ENCODE data around the gene C6orf136.

DNA sequence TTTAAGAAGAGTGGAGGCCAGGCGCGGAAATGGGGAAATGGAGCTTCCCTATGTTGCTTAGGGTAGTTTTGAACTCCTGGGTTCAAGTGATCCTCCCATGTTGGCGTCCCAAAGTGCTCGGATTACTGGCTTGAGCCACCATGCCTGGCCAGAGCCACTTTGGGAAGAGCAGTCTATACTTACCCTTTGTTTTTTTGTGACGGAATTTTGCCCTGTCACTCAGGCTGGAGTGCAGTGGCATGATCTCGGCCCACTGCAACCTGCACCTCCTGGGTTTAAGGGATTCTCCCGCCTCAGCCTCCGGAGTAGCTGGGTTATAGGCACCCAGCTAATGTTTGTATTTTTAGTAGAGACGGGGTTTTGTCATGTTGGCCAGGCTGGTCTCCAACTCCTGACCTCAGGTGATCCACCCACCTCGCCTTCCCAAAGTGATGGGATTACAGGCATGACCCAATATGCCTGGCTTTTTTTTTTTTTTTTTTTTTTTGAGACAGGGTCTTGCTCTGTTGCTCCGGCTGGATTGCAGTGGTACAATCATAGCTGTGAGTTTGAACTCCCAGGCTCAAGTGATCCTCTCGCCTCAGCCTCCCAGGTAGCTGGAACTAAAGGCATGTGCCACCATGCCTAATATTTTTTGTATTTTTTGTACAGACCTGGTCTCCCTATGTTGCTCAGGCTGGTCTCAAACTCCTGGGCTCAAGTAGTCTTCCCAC is 47.9 kb upstream of the C6orf136 start:
- TF ChIP-seq, protein P1, sequence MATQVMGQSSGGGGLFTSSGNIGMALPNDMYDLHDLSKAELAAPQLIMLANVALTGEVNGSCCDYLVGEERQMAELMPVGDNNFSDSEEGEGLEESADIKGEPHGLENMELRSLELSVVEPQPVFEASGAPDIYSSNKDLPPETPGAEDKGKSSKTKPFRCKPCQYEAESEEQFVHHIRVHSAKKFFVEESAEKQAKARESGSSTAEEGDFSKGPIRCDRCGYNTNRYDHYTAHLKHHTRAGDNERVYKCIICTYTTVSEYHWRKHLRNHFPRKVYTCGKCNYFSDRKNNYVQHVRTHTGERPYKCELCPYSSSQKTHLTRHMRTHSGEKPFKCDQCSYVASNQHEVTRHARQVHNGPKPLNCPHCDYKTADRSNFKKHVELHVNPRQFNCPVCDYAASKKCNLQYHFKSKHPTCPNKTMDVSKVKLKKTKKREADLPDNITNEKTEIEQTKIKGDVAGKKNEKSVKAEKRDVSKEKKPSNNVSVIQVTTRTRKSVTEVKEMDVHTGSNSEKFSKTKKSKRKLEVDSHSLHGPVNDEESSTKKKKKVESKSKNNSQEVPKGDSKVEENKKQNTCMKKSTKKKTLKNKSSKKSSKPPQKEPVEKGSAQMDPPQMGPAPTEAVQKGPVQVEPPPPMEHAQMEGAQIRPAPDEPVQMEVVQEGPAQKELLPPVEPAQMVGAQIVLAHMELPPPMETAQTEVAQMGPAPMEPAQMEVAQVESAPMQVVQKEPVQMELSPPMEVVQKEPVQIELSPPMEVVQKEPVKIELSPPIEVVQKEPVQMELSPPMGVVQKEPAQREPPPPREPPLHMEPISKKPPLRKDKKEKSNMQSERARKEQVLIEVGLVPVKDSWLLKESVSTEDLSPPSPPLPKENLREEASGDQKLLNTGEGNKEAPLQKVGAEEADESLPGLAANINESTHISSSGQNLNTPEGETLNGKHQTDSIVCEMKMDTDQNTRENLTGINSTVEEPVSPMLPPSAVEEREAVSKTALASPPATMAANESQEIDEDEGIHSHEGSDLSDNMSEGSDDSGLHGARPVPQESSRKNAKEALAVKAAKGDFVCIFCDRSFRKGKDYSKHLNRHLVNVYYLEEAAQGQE (IDR thresholded peaks at IDR 0.05) = no peak
- TF ChIP-seq, protein P2, sequence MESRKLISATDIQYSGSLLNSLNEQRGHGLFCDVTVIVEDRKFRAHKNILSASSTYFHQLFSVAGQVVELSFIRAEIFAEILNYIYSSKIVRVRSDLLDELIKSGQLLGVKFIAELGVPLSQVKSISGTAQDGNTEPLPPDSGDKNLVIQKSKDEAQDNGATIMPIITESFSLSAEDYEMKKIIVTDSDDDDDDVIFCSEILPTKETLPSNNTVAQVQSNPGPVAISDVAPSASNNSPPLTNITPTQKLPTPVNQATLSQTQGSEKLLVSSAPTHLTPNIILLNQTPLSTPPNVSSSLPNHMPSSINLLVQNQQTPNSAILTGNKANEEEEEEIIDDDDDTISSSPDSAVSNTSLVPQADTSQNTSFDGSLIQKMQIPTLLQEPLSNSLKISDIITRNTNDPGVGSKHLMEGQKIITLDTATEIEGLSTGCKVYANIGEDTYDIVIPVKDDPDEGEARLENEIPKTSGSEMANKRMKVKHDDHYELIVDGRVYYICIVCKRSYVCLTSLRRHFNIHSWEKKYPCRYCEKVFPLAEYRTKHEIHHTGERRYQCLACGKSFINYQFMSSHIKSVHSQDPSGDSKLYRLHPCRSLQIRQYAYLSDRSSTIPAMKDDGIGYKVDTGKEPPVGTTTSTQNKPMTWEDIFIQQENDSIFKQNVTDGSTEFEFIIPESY (IDR thresholded peaks at IDR 0.05) = no peak
- TF ChIP-seq, protein P3, sequence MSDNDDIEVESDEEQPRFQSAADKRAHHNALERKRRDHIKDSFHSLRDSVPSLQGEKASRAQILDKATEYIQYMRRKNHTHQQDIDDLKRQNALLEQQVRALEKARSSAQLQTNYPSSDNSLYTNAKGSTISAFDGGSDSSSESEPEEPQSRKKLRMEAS (IDR thresholded peaks at IDR 0.05) = no peak
- TF ChIP-seq TAF1 (conservative IDR thresholded peaks at IDR 0.05) (no peak), SP1 (IDR thresholded peaks at IDR 0.05) (no peak), EGR1 (IDR thresholded peaks at IDR 0.05; ENCODE audit: low read depth in 2 of 2) (no peak), YY1 (IDR thresholded peaks at IDR 0.05) (no peak)
- TF ChIP-seq, protein P4, sequence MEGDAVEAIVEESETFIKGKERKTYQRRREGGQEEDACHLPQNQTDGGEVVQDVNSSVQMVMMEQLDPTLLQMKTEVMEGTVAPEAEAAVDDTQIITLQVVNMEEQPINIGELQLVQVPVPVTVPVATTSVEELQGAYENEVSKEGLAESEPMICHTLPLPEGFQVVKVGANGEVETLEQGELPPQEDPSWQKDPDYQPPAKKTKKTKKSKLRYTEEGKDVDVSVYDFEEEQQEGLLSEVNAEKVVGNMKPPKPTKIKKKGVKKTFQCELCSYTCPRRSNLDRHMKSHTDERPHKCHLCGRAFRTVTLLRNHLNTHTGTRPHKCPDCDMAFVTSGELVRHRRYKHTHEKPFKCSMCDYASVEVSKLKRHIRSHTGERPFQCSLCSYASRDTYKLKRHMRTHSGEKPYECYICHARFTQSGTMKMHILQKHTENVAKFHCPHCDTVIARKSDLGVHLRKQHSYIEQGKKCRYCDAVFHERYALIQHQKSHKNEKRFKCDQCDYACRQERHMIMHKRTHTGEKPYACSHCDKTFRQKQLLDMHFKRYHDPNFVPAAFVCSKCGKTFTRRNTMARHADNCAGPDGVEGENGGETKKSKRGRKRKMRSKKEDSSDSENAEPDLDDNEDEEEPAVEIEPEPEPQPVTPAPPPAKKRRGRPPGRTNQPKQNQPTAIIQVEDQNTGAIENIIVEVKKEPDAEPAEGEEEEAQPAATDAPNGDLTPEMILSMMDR (IDR thresholded peaks at IDR 0.05; ENCODE audit: low read depth, low read length, missing input control) = no peak
- TF ChIP-seq, protein P5, sequence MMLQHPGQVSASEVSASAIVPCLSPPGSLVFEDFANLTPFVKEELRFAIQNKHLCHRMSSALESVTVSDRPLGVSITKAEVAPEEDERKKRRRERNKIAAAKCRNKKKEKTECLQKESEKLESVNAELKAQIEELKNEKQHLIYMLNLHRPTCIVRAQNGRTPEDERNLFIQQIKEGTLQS (IDR thresholded peaks at IDR 0.05) = no peak
